NCI-H1048 (cell line): ENCODE data around the gene MUC20.
"Not testable (repeated sequence)": the region's sequence is repeated elsewhere in the genome, so short reads cannot be mapped to it uniquely, and the experiment has no call there.

Experiments
- DNase-seq: peaks from one replicate; lab custom pipeline; 2025; lab: John Stamatoyannopoulos, UW

The MUC20 gene

GRCh38 chr3:195770841-195771645, 50.3 kb downstream of the MUC20 start:
- DNase-seq: not testable (repeated sequence)

DNA sequence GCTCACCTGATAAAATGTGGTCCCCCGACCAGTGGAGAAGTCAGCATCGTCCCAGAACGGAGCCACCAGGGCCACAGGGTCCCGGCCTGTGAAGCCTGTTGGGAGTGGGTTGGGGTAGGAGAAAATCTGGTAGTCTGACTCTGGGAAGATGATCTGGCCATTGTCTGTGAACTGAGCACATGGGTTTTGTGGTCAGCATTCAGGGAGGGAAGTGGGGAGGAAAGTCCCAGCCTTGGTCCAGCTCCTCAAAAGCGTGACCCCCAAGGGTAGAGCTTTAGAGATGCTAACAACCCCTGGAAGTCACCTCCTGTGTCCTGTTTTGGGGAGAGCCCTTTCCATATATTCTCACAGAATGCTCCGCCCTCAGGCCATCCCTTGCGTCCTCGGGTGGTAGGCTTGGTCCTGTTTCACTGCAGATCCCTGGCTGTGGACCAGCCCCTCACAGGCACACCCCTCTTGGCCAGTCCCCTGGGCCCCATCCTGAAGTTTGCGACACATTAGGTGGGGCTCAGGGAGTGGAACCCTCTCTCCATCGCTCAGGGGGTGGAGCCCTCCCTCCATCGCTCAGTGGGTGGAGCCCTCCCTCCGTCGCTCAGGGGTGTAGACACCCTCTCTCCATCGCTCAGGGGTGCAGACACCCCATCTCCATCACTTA, 51.0 kb downstream of the MUC20 start:
- DNase-seq: no peak

DNA sequence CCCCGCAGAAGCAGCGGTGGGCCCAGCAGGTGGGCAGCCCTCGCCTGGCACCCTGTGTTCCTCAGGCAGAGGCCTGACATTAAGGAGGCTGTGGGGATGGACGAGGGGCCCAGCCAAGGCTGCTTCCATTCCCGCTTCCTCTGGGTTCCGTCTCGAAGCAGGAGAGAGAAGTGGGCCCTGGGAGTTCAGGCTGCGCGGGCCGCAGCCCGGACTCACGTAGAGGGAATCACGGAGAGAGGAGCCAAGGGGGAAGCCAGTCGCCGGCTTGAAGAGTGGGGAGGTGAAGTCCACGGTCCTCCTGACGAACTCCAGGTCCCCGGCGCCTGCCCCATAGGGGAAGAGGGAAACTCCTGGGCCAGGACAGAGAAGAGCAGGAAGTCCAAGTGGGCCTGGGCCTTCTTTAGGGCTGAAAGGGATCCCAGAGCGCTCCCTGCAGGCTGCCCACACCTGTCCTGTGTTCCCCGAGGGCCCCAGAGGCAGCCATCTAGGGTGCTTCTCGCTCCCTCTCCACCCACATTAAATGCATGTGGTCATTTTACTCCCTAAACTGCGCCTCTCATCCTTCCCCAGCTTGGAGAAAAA, 53.3 kb downstream of the MUC20 start:
- no peak for DNase-seq

- no peak for DNase-seq
These were observed 54.1 kb downstream of the MUC20 start for GRCh38 chr3:195774917-195775316.

DNA sequence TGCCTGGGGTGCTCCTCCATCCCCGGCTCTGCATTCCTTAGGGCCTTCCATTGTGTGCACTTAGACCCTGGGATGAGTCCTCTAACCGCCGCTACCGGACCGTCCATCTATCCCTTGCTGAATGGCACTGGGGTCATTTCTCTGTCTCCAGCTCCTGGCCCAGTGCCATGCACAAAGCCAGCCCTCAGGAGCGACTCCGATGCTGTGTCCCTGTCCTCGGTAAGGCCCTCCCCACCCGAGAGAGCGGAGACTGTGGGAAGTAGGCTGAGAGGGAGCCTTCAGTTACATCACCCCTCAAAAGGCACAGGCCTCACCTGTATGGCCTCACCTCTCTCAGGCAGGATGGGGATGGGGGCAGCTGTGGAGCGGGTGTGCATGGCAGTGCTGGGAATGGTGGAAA, 57.2 kb downstream of the MUC20 start:
- DNase-seq: no peak

DNA sequence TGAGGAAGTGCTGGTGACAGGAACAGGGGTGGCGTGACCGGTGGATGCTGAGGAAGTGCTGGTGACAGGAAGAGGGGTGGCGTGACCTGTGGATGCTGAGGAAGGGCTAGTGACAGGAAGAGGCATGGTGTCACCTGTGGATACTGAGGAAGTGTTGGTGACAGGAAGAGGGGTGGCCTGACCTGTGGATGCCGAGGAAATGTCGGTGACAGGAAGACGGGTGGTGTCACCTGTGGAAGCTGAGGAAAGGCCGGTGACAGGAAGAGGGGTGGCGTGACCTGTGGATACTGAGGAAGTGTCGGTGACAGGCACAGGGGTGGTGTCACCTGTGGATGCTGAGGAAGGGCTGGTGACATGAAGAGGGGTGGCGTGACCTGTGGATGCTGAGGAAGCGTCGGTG, 60.5 kb downstream of the MUC20 start:
- not testable (repeated sequence) for DNase-seq
